Nucleus accumbens (tissue), 56 donors: ENCODE results near the gene SOWAHB.
"Not testable (repeated sequence)": the region's sequence is repeated elsewhere in the genome, so short reads cannot be mapped to it uniquely, and the experiment has no call there.

ENCODE experiments used
- DNase-seq, 56 donors: peaks; one replicate each; lab custom pipeline; 2025; lab: John Stamatoyannopoulos, UW

The SOWAHB gene

DNA sequence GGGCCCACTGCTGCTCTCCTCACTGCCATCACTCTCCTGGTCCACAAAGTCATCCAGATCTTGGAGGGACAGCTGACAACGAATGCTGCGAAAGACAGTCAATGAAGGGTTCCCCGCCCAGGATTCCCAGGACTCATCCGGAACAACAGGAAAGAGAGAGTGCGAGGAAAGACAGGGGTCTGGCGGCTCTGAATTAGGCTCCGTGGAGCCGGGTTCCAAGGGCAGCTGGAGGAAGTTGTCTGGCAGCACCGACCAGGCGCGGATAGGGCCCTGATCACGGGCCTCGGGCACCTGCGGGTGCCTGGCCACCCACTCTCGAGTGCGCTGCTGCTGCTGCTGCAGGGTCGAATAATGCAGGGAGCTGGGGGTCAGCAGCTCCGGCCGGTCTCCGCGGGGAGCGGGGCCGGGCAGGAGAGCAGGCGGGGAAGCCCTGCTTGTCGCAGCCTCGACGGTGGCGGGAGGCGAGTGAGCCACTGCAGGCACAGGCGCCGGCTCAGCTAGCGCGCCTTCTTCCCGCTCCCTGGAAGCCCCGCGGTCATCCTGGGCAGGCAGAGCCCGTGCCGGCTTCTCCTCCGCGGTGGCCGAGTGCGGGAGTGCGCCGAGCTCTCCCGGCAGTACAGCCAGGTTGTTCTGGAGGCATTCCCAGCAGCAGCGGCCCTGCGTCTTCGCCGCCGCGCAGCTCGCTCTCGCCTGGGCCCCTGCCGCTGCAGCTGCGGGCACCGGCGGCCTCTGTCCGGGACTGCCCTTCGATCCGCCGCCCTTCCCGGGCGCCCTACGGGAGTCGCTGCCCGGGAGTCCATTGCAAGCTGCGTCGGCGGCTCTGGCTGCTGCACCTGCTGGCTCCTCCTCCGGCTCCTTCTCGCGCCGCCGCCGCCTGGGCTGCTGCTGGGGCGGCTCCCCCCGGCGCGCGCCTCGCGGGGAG, 1.1 kb downstream of the SOWAHB start:
- peak in 2 of 56 donors; percentile 1 for DNase-seq

DNA sequence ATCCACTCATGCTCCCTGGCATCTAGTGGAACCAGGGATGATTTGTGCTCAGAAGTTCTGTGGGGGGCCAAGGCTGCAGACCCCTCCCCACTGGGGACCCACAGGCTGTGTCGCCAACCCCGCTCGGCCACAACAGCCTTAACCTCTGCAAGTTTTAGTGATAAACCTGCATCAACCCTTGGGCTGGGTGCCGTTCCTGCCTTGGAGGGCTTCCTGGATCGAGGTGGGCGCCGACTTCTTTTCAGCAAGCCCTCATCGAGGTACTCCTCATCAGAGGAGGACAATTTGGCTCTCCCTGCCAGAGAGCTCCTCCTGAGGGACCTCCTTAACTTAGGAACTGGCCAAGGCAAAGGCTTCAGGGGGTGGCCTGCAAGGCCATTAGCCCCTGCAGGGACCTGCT, 1.9 kb downstream of the SOWAHB start:
- DNase-seq = no peak

DNA sequence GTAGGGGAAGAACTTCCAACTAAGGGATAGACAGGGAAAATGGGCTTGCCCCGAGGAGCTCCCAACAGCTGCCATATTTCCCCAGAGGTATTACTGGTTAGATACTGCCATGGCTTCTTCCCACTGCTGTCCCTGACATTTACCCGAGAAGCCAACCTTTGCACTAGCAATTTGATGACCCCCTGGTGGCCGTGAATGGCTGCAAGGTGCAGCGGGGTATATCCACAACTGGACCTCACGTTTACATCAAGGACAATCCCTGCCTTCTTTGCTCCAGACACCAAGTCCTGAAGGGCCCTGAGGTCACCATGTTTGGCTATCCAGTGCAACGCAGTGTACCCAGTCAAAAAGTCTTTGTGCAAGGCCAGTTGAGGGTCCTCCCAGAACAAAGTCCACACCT, 2.3 kb downstream of the SOWAHB start:
- no peak for DNase-seq

DNA sequence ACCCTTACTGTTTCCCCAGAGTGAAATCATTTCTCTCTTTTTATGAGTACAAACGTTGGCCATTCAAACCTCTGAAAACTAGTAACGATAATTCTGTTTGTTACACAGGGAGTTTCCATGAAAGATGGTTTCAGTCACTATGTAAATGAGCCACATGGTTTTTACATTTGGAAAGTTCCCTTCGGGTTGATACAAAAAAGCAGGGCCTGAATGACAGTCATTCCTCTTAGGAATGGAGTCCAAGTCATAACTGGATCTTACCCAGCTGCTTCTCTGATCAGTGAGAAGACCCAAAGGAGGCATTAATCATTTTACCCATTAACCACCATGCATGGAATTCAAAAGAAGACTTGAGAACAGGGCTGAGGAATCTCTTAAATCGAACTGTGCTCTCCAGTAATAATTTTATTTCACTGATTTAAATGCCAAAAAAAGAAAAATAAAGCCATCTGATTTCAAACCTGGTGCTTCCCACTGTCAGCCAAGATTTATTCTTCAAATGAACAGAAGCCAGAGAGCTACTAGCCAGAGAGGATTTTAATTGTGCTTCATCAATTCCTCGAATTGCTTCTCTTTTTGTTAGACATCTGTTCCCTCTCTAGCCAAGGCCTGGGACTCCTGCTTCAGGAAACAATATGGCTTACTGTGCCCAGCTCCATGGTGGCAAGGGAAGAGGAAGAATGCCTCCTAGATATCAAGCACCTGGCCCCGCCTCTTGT, 3.2 kb downstream of the SOWAHB start:
- no peak for DNase-seq

DNA sequence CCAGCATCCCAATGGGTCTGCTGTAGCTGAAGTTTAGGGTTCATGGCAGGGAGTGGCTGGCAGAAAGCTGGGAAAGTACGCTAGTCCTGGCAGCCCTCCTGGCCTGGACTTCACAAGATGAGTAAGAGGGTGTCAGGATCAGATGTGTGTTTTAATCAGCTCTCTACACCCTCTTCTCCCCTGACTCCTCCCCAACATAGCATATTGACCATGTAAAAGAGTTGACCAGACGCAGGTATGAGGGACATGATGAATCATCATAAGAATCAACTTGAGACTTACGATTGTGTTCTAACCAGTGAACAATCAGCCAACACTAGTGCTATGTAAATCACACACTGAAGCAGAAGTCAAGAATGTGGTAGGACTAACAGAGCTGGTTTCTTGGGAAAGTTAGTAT, 5.3 kb downstream of the SOWAHB start:
- no peak for DNase-seq

DNA sequence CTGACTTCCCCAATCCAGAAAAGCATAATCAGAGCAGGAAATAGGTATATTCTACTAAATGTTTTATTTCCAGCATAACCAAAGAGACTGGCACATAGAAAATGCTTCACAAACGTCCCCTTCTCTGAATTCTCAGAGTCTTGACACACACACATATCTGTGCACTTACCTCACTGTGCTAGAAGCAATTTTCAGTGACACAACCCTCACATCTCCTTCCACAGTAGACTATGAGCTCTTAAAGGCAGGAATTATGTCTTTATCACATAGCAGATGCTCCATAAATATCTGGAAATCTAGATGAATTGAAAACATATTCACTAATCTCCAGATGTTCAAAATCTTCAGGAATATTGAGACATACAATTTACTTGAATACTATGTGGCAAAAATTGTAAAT, 5.9 kb downstream of the SOWAHB start:
- DNase-seq = no peak

DNA sequence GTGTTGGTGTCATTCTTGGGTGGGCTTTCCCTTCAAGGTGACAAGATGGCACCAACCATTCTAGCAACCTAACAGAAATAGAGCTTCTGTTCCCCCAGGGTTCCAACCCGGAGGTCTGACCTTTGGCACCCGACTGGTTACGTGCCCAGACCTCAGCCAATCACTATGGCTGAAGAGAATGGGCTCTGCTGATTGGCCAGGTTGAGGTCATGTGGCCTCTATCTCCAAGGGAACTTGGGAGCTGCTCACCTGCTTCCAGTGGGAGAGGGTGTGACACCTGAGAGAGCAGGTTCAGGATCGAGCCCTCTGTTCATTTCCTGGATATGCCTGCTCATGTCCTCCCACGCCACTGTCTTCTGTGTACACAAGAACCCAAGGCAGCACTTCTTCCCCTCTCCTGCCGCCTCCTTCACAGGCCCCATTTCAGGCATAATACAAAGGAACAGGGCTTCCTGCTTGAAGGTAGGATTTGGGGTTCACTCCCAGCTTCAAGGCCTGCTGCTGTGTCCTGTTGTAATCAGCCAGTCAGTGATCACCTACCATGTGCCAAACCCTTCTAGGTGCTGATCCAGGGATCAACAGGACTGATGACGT, 11.0 kb downstream of the SOWAHB start:
- no peak for DNase-seq

GRCh38 chr4:76886214-76886613, 11.7 kb downstream of the SOWAHB start:
- no peak for DNase-seq

DNA sequence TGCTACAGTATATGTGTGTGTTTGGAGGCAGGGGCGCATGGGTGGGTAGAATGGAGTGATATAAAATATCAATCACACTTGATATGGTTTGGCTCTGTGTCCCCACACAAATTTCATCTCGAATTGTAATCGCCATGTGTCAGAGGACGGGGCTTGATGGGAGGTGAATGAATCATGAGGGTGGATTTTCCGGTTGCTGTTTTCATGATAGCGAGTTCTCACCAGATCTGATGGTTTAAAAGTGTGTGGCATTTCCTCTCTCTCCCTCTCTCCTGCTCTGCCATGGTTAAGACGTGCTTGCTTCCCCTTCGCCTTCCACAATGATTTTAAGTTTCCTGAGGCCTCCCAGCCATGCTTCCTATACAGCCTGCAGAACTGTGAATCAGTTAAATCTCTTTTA, 14.8 kb downstream of the SOWAHB start:
- DNase-seq = no peak

DNA sequence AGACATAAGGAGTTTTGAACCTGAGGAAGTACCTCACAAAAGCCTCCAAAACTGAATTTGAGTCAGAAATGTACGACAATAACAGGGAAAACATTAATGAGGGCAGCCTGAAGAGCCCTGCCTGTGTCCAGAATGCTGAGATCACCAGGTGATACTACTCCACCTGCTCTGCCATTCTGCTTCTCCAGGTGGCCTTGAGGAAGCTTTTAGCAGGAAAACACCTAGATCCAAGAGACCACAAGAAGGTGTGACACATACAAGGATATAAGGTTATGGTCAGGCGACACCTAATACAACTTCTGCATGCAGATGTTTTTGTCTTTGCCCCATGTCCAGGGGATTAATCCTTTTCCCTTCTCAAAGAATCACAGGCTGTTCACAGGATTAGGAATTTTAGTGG, 15.3 kb downstream of the SOWAHB start:
- no peak for DNase-seq

GRCh38 chr4:76881375-76881774, 16.6 kb downstream of the SOWAHB start:
- DNase-seq = no peak

DNA sequence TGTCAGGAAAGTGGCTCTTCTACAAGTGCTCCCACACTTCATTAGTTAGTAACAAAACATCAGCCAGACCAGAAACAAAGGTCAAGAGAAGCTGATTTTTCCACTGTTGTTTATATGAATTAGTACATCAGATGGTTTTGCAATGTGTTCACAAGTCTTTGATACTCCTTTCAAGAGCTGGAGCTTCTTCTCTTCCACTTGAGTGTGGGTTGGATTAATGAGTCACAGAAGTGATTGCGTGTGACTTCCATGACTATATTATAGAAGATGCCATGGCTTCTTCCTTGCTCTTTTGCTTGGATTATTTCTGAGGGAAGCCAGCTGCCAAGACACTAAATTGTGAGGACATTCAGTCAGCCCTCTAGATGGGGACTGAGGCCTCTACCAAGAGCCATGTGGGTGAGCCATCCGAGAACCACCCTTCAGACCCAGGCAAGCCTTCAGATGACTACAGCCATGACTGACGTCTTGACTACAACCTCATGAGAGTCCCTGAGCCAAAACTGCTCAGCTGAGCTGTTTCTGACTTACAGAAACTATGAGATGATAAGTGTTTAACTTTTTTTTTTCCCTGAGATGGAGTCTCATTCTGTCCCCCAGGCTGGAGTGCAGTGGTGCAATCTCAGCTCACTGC, 18.1 kb downstream of the SOWAHB start:
- DNase-seq = no peak

DNA sequence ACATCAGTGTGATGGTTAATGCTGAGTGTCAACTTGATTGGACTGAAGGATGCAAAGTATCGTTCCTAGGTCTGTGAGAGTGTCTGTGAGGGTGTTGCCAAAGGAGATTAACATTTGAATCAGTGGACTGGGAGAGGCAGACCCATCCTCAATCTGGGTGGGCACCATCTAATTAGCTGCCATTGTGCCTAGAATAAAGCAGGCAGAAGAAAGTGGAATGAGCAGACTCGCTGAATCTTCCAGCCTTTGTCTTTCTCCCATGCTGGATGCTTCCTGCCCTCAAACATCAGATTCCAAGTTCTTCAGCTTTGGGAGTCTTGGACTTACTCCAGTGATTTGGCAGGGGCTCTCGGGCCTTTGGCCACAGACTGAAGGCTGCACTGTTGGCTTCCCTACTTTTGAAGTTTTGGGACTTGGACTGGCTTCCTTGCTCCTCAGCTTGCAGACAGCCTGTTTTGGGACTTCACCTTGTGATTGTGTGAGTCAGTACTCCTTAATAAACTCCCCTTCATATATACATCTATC, 19.2 kb downstream of the SOWAHB start:
- not testable (repeated sequence) for DNase-seq

DNA sequence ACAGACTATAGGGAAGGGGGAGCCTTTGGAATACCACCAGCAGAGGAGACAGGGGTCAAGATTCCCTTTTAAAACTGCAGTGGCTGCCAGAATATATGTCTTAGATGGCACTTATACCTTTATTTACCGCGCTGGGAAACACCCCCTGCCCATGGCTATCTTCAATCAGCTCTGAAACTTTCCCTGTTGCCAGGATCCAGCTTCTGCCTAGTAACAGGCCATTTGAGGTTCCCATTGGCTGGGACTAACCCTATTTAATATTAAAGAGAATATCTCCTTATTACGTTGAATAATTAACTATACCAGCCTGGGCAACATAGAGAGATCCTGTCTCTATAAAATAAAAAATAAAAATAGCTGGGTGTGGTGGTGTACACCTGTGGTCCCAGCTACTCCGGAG, 23.8 kb downstream of the SOWAHB start:
- DNase-seq = no peak

- DNase-seq = no peak
Measured at GRCh38 chr4:76873495-76873894, 24.4 kb downstream of the SOWAHB start.

- DNase-seq = no peak
Measured at GRCh38 chr4:76872556-76872955, 25.4 kb downstream of the SOWAHB start.

DNA sequence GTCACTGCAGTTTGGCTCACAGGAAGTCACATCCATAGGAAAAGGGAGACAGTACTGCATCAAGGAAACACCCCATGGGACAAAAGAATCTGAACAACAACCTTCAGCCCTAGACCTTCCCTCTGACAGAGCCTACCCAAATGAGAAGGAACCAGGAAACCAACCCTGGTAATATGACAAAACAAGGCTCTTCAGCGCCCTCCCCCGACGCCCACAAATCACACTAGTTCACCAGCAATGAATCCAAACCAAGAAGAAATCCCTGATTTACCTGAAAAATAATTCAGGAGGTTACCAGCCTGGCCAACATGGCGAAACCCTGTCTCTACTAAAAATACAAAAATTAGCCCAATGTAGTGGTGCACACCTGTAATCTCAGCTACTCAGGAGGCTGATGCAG, 29.2 kb downstream of the SOWAHB start:
- not testable (repeated sequence) for DNase-seq

- no peak for DNase-seq
Measured at GRCh38 chr4:76867880-76868655, 29.9 kb downstream of the SOWAHB start.

- no peak for DNase-seq
Measured at GRCh38 chr4:76867377-76867776, 30.6 kb downstream of the SOWAHB start.

DNA sequence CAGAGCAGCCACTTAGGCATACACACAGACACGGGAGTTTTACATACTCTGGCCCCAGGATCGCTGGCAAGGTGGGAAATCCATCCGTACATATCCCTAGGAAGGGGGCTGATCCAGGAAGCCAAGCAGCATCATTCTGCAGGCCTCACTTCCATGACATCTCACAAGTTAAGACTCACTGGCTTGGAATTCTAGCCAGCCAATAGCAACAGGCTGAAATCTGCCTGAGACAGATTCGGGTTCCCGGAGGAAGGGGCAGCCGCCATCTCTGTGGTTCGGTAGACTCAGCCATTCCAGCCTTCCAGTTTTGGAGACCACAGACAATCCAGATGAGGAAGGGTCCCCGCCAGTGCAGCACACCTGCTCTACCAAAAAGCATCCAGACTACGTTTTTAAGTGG, 31.3 kb downstream of the SOWAHB start:
- DNase-seq = no peak
